T follicular helper cell (primary cell): ENCODE data around the gene FOXO1.

Source experiments
- DNase-seq: peaks from one replicate; pipeline ENCODE4 v3.0.0-alpha.2; 2020; ENCODE audit warnings: low read depth

The FOXO1 gene

GRCh38 chr13:40666933-40667621 is 636 bp upstream of the FOXO1 start:
- no peak for DNase-seq

GRCh38 chr13:40665126-40666044 is 1.1 kb downstream of the FOXO1 start:
- peak; percentile 26 for DNase-seq

DNA sequence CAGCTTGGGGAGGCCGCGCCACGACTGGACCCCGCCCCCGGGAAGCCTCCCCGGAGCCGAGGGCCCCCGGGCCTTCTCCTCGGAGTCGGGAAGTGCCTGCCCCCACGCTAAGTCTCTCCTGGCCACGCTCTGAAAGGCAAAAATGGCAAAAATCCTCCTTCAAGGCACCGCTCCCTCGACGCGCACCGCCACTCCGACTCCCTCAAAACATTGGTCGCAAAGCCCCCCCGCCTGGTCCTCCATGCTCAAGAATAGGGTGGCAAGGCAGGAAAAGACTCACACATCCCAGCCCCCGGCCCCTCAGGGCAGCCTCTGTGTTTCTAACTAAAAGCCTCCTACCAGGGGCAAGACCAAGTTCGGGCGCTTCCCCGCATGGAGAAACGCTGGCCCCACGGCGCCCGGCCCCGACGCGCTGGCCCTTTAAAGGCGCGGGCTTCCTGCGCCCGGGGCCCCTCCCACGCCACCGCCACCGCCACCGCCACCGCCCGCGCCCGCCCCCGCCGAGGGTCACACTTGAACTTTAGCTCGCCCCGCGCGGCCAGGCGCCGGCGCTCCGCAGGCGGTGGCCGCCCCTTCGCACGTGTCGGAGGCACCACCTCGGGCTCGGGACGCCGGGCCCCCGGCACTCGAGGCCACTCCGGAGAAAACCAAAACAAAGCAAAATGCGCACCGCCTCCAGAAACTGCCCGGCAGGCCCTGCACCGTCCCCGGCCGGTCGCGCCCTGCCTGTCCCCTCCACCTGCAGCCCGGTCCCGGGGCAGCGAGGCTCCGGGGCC is 1.9 kb downstream of the FOXO1 start:
- DNase-seq: peak; percentile 34

DNA sequence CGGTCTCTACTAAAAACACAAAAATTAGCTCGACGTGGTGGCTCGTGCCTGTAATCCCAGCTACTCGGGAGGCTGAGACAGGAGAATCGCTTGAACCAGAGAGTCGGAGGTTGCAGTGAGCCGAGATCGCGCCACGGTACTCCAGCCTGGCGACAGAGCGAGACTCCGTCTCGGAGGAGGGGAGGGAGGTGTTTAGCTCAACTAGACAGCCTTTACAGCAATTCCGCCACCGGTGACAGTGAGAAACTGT is 2.4 kb downstream of the FOXO1 start:
- DNase-seq: peak; percentile 68

- no peak for DNase-seq
Observed at GRCh38 chr13:40662866-40663265, 3.6 kb downstream of the FOXO1 start.

GRCh38 chr13:40661875-40662665 is 4.4 kb downstream of the FOXO1 start:
- no peak for DNase-seq

GRCh38 chr13:40660692-40661091 is 5.7 kb downstream of the FOXO1 start:
- DNase-seq: no peak

DNA sequence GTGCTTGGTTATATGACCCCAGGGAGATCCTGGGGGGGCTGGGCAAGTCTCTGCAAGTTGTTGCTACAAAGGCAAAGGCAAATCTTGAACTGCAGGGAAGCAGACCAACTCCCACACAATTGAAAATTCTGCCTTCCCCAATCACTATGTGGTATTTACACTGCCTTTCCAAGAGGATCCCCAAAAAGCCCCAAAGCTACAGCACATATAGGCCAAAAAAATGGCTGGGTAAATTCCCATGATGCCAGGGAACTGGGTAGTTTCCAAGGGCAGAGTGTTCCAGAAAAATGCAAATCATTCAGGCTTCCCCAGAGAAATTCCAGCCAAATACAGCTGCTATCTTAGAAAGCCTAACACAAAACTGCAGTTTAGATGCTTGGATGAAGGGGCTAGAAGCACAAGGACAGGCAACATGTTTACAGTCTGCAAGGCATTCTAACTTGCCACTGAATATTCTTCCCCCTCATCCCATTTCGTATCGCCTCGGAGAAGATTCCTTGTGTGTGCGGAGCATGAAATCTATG is 6.2 kb downstream of the FOXO1 start:
- DNase-seq: no peak

DNA sequence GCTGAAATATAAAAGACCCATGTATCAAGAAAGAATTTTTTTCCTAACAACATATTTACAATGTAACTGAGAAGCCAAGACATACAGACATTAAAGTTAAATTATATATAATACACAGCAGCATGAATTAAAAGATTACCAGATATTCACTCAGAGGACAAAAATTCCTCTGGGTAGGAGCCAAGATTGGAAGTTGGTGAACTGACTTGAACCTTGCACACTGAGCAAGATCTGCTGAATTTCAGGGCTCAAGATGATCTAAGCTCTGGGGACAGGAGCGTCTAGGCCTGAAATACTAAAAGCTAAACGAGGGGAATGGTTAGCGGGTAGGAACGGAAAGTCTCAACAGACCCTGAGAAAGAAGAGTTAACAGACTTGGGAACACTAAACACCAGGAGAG is 8.5 kb downstream of the FOXO1 start:
- DNase-seq: no peak

DNA sequence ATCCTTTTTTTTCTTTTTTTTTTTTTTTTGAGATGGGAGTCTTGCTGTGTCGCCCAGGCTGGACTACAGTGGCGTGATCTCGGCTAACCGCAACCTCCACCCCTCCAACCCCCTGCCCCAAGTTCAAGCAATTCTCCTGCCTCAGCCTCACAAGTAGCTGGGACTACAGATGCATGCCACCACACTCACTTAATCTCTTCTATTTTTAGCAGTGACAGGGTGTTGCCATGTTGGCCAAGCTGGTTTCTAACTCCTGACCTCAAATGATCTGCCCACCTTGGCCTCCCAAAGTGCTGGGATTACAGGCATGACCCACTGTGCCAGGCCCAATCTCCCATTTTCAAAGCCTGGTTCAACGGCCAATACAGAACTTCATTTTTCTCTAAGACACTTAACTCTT is 9.1 kb downstream of the FOXO1 start:
- DNase-seq: no peak

DNA sequence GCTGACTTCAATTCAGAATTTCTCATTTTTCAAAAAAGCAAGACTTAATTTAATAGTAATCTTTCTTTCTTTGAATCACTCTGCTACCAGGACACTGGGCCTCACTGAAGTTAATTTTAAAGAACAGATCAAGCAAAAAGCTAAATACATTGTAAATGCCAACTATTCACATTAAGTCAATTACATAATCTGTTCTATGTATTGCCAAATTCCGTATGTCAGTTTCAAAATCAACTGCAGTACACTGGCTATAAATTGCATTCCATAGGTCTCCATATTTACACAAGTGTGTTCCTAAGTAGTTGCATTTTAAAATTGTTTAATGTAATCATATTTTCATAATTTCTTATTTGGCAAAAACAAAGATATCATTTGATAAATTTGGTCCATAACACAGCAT is 10.1 kb downstream of the FOXO1 start:
- DNase-seq: no peak

GRCh38 chr13:40653527-40654318 is 12.7 kb downstream of the FOXO1 start:
- no peak for DNase-seq

DNA sequence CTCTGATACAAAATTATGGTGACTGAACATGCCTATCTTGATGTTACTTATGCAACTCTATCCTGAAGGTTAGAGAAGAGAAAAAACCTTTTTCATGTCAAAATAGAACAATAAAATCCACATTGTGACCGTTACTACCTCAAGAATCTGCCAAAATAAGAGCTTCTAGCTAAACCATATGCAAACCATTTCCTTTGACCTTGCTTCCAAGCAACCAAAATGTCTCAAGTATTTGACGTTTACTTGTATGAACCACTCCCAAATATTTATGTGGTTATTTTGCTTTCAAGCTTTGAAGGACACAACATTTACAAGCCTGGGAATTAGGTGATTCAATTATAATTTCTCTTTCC is 13.9 kb downstream of the FOXO1 start:
- DNase-seq: no peak

- no peak for DNase-seq
Observed at GRCh38 chr13:40651866-40652587, 14.4 kb downstream of the FOXO1 start.

DNA sequence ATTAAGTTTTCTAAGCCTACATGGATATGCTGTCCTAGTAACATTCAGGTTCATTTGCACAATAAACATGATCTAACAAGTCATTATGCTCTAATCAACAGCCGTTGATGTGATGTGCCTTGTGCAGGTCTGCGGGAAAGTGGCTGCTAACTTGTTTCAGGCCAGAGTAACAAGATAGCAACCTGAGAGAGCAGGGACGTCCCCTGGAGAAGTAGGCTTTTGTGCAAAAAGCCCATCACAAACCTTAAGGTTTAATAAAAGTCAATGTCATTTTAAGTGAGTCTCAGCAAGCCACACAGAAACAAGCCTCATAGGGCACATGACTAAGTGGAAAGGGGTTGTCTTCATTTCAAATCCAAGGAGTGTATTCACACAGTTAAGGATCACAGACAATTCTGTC is 17.6 kb downstream of the FOXO1 start:
- DNase-seq: no peak

- DNase-seq: no peak
Observed at GRCh38 chr13:40648040-40648439, 18.4 kb downstream of the FOXO1 start.

DNA sequence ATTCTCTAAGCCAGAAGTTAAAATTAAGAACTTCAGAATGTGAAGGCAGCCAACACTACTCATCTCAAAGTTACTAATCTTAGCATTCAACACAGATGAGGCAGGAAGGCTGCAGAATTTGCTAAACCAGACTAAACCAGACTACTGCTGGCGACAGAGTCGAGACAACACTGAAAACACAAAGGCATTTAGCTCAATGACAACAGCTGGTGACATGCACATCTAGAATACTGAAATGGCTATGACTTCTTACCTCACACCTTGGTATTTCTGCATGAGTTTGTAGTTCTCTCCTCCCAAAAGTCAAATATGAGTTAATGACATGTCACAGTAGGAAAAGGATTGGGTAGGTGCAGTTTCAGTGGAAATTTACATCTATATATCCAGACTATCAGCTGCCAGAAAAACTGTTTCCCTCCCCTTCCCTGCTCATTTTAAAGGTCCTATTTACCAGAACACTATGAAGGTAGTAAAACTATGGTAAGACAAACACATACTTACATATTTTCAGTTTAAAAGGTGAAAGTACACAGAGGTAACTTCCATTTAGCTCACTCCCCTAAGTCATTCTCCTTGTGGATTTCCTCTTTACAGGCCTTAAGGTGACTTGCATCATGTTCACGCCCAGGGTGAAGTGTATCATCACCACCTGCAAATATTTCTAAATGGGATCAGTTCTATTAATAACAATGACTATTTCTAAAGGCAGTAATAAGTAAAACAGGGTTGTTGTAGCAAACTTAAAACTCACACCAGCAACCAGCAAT is 21.4 kb downstream of the FOXO1 start:
- no peak for DNase-seq

DNA sequence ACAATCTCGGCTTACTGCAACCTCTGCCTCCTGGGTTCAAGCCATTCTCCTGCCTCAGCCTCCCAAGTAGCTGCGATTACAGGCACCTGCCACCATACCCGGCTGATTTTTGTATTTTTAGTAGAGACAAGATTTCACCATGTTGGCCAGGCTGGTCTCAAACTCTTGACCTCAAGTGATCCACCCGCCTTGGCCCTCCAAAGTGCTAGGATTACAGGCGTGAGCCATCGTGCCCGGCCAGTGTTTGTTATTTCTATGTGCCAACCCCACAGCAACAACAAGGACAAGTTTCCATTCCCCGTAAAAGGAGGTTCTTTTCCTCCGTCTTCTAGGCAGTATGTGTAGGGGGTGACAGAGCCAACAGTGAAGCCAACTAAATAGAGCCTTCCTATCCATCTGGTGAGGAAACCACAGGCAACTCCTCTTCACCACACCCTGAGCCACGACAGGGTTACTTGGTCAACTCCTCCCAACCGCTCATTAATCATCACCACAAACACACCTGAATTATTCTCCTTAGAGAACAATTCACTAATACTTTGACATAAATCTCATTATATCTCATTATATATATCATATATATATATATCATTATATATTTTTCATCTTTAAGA is 25.5 kb downstream of the FOXO1 start:
- no peak for DNase-seq

GRCh38 chr13:40640202-40640601 is 26.2 kb downstream of the FOXO1 start:
- no peak for DNase-seq
